HEK293T (cell line): ENCODE results near the gene THAP4.
"Not testable (repeated sequence)": the region's sequence is repeated elsewhere in the genome, so short reads cannot be mapped to it uniquely, and the experiment has no call there.

Experiments used
- ARNT ChIP-seq: fragments of 450-650 bp; IDR thresholded peaks from 2 replicates; pipeline ENCODE4 v1.6.1; 2017; ENCODE audit warnings: mild to moderate bottlenecking
- BHLHE40 ChIP-seq: fragments of 450-650 bp; IDR thresholded peaks from 2 replicates; pipeline ENCODE4 v1.6.1; 2016; ENCODE audit warnings: mild to moderate bottlenecking, moderate library complexity, borderline replicate concordance
- FOXM1 ChIP-seq: fragments of 450-650 bp; IDR thresholded peaks from 2 replicates; pipeline ENCODE4 v1.6.1; 2017; ENCODE audit warnings: mild to moderate bottlenecking, borderline replicate concordance

- TF ChIP-seq BHLHE40, FOXM1, ARNT: not testable (repeated sequence)
Observed at GRCh38 chr2:241572915-241573651, 63.9 kb downstream of the THAP4 start.
